ENCODE data around the gene AGBL5. TPM values are rescaled to one million over a fixed set of nuclear protein-coding genes. Genes with fewer than 3 reads are reported as not detected.
A peak's percentile ranks its signal among the peaks of the same experiment; 100 is the strongest.
"Not testable (repeated sequence)": the region's sequence is repeated elsewhere in the genome, so short reads cannot be mapped to it uniquely, and the experiment has no call there.

Gene AGBL5
- total and polyA plus RNA-seq, 4 experiments from 2014 or later = 7.4 to 14.9 (median 10.8) TPM

DNA sequence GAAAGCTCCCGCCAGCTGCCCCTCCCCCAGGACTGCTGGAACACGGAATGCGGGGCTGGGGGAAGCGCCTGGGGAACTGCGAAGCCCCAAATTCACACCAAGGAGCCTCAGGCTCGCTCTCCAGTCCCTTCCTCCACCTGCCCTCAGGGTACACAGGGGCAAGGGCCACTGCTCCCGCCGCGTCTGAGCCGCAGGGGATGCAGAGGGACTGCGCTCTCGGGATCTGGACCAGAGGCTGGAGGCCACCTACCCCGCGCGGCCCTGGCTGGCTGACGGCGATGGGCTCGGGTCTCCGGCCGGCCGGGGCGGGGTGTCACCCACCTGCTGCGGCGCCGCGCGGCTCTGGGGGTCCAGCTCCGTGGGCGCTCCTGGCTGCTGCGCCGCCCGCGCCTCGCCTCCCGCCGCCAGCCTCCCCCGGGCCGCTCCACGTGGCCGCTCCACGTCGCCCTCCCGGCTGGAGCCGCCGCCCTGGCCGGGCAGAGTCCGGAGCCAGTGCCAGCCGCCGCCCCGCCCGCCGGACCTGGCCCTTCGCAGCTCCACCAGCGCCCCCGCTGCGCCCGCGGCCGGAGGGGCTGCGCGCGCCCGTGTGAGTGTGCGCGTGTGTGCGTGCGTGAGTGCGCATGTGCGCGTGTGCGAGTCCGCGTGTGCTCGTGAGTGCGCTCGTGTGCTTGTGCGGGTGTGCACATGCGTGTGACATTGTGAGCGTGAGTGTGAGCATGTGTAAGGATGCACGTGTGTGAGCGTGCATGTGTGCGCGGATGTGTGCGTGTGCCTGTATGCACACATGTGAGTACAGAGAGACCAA lies 67.3 kb downstream of the AGBL5 start, which contains the start of gene CGREF1:
Gene CGREF1 (minus strand): TSS at position 604 of the 805 bp plus-strand sequence. CDS start 14,762 bp downstream, outside the sequence.
- DNase-seq = no peak
- H3K4me1 Mint-ChIP-seq = peaks cover 10 to 25% (median 16%) of the 10 kb centered on the region in 4 donors
- H3K27ac Mint-ChIP-seq = peak within 1 kb of the TSS in 2 of 7 donors; percentile 23 to 41
- POLR2A ChIA-PET (ENCODE audit: partially characterized antibody) = no interaction called here
- H3K4me1 ChIP-seq (ENCODE audit: insufficient read depth, low read length) = peaks cover 17% of the 10 kb centered on the region
- peaks cover 10% of the 10 kb centered on the region for H3K27me3 ChIP-seq (ENCODE audit: insufficient read depth, low read length)
- peak within 1 kb of the TSS; percentile 72 to 83 (median 78) for H3K4me3 Mint-ChIP-seq
- peak within 1 kb of the TSS; percentile 12 to 35 for H3K4me3 ChIP-seq (ENCODE audit: low read length in 2 of 2)
- CTCF ChIA-PET (ENCODE audit: partially characterized antibody) = no interaction called here
- peaks cover 19 to 20% of the 10 kb centered on the region in 2 donors for H3K27me3 Mint-ChIP-seq
- H3K9me3 ChIP-seq (ENCODE audit: control insufficient read depth in 1 of 2, low read length in 2 of 2) = no peaks in the 10 kb centered on the region
- no peak within 1 kb of the TSS for H3K27ac ChIP-seq (ENCODE audit: low read depth, low read length)
- no peaks in the 10 kb centered on the region for H3K9me3 Mint-ChIP-seq
- H3K36me3 ChIP-seq (ENCODE audit: insufficient read depth, low read length) = no peaks in the 10 kb centered on the region
- intact Hi-C loops (cut with micrococcal nuclease) = no loop called here
- H3K36me3 Mint-ChIP-seq = peaks cover 0 to 2% of the 10 kb centered on the region in 2 donors

DNA sequence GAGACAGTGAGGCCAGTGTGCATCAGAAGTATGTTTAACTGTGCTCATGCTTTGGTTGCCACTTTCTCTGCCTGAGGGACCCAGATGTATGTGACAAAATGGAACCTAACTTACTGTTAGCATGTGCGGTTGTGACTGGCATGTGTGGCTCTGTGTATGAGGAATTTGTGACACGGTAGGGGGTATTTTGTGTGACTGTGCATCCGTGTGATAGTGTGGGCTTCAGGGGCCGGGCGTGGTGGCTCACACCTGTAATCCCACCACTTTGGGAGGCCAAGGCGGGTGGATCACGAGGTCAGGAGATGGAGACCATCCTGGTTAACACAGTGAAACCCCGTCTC lies 67.8 kb downstream of the AGBL5 start:
- Mint-ChIP-seq H3K27me3 (peaks cover 19 to 20% of the 10 kb centered on the region in 2 donors), H3K4me1 (peaks cover 11 to 30% (median 18%) of the 10 kb centered on the region in 4 donors), H3K27ac (peak overlapping the region in 2 of 7 donors; percentile 23 to 41), H3K4me3 (peak overlapping the region; percentile 72 to 83 (median 78))
- CTCF ChIA-PET (ENCODE audit: partially characterized antibody); DNase-seq; H3K9me3 ChIP-seq (ENCODE audit: control insufficient read depth in 1 of 2, low read length in 2 of 2); H3K36me3 ChIP-seq (ENCODE audit: insufficient read depth, low read length); H3K27ac ChIP-seq (ENCODE audit: low read depth, low read length); POLR2A ChIA-PET (ENCODE audit: partially characterized antibody); H3K36me3 Mint-ChIP-seq; H3K9me3 Mint-ChIP-seq; intact Hi-C loops (cut with micrococcal nuclease): not testable (repeated sequence)
- Histone ChIP-seq H3K4me1 (ENCODE audit: insufficient read depth, low read length) (peaks cover 23% of the 10 kb centered on the region), H3K27me3 (ENCODE audit: insufficient read depth, low read length) (peaks cover 10% of the 10 kb centered on the region), H3K4me3 (ENCODE audit: low read length in 2 of 2) (peak overlapping the region; percentile 12 to 35)

Other genes starting within 250 kb of the AGBL5 start
- gene DPYSL5, start 203.5 kb upstream of the AGBL5 start, total RNA-seq = not detected
- not detected for gene DPYSL5, start 203.5 kb upstream of the AGBL5 start, polyA plus RNA-seq
- 1 to 10 TPM; 3.4 to 3.6 TPM for gene MAPRE3, start 81.0 kb upstream of the AGBL5 start, total RNA-seq
- gene MAPRE3, start 81.0 kb upstream of the AGBL5 start, polyA plus RNA-seq = 1 to 10 TPM; 1.3 to 2.5 TPM
- gene TMEM214, start 18.7 kb upstream of the AGBL5 start, total RNA-seq = 10 to 100 TPM; 97.3 to 99.8 TPM
- 10 to 100 TPM; 25.6 to 34.5 TPM for gene TMEM214, start 18.7 kb upstream of the AGBL5 start, polyA plus RNA-seq
- 100 to 1,000 TPM; 269 to 296 TPM for gene OST4, start 20.0 kb downstream of the AGBL5 start, total RNA-seq
- 100 to 1,000 TPM; 877 to 958 TPM for gene OST4, start 20.0 kb downstream of the AGBL5 start, polyA plus RNA-seq
- gene EMILIN1, start 26.9 kb downstream of the AGBL5 start, total RNA-seq = under 1 TPM; 0.33 to 0.81 TPM
- under 1 TPM; 0.35 to 0.67 TPM for gene EMILIN1, start 26.9 kb downstream of the AGBL5 start, polyA plus RNA-seq
- gene KHK, start 35.1 kb downstream of the AGBL5 start, total RNA-seq = 1 to 10 TPM; 6.0 to 8.6 TPM
- 1 to 10 TPM; 6.3 to 8.2 TPM for gene KHK, start 35.1 kb downstream of the AGBL5 start, polyA plus RNA-seq
- under 1 TPM in 1 of 2 experiments, not detected in 1; 0.47 TPM for gene CGREF1, start 67.5 kb downstream of the AGBL5 start, total RNA-seq
- under 1 TPM in 1 of 2 donors, not detected in 1; 0.36 TPM for gene CGREF1, start 67.5 kb downstream of the AGBL5 start, polyA plus RNA-seq
- 1 to 10 TPM; 1.3 to 2.1 TPM for gene ABHD1, start 72.1 kb downstream of the AGBL5 start, total RNA-seq
- gene ABHD1, start 72.1 kb downstream of the AGBL5 start, polyA plus RNA-seq = 1 to 10 TPM in 1 of 2 donors, under 1 TPM in 1; 0.49 to 1.1 TPM
- 10 to 100 TPM; 64.5 to 65.3 TPM for gene PREB, start 83.0 kb downstream of the AGBL5 start, total RNA-seq
- 10 to 100 TPM; 65.5 to 74.2 TPM for gene PREB, start 83.0 kb downstream of the AGBL5 start, polyA plus RNA-seq
- not detected for gene PRR30, start 87.7 kb downstream of the AGBL5 start, total RNA-seq
- not detected for gene PRR30, start 87.7 kb downstream of the AGBL5 start, polyA plus RNA-seq
- not detected for gene TCF23, start 97.3 kb downstream of the AGBL5 start, total RNA-seq
- not detected for gene TCF23, start 97.3 kb downstream of the AGBL5 start, polyA plus RNA-seq
- 100 to 1,000 TPM; 103 to 109 TPM for gene ATRAID, start 160.4 kb downstream of the AGBL5 start, total RNA-seq
- 100 to 1,000 TPM; 279 to 443 TPM for gene ATRAID, start 160.4 kb downstream of the AGBL5 start, polyA plus RNA-seq
- gene SLC5A6, start 160.6 kb downstream of the AGBL5 start, total RNA-seq = 10 to 100 TPM; 21.9 to 25.1 TPM
- gene SLC5A6, start 160.6 kb downstream of the AGBL5 start, polyA plus RNA-seq = 10 to 100 TPM; 18.9 to 21.7 TPM
- 10 to 100 TPM; 47.6 to 49.3 TPM for gene CAD, start 165.7 kb downstream of the AGBL5 start, total RNA-seq
- 10 to 100 TPM; 11.3 to 24.1 TPM for gene CAD, start 165.7 kb downstream of the AGBL5 start, polyA plus RNA-seq
- gene SLC30A3, start 211.4 kb downstream of the AGBL5 start, total RNA-seq = not detected
- gene SLC30A3, start 211.4 kb downstream of the AGBL5 start, polyA plus RNA-seq = not detected
- not detected for gene DNAJC5G, start 223.8 kb downstream of the AGBL5 start, total RNA-seq
- gene DNAJC5G, start 223.8 kb downstream of the AGBL5 start, polyA plus RNA-seq = not detected
- under 1 TPM in 1 of 2 experiments, not detected in 1; 0.17 TPM for gene TRIM54, start 230.8 kb downstream of the AGBL5 start, total RNA-seq
- not detected for gene TRIM54, start 230.8 kb downstream of the AGBL5 start, polyA plus RNA-seq